GM10266 (cell line): ENCODE results near the gene ADCY1.

ENCODE experiments used
- DNase-seq: peaks from one replicate; pipeline ENCODE4 v3.0.0; 2012; ENCODE audit errors: extremely low spot score
- TF ChIP-seq, protein P1 (sequence below): IDR thresholded peaks from 2 replicates; pipeline ENCODE4 v1.5.1; 2012; ENCODE audit warnings: mild to moderate bottlenecking, low read depth; ENCODE audit not compliant: control insufficient read depth, insufficient read depth; ENCODE audit errors: missing control alignments

ADCY1 gene

DNA sequence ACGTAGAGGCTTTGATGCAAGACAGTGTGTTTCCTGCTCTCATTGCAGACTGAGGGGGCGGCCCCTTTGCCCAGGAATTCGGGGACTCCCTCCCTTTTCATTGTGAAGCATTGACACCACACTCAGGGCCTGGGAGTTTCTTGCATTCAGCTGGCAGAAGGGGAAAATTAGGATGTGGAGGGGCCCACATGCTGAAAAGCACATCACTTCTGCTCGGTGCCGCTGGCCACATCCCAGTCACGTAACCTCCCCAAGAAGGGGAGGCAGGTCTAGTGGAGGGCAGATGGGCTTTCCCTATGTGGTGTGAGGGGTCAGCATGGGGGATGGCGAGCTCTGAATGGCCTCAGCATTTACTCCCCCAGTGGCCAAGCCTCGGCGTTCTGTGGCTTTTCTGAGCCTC, 47.9 kb downstream of the ADCY1 start:
- DNase-seq = no peak
- TF ChIP-seq, protein P1, sequence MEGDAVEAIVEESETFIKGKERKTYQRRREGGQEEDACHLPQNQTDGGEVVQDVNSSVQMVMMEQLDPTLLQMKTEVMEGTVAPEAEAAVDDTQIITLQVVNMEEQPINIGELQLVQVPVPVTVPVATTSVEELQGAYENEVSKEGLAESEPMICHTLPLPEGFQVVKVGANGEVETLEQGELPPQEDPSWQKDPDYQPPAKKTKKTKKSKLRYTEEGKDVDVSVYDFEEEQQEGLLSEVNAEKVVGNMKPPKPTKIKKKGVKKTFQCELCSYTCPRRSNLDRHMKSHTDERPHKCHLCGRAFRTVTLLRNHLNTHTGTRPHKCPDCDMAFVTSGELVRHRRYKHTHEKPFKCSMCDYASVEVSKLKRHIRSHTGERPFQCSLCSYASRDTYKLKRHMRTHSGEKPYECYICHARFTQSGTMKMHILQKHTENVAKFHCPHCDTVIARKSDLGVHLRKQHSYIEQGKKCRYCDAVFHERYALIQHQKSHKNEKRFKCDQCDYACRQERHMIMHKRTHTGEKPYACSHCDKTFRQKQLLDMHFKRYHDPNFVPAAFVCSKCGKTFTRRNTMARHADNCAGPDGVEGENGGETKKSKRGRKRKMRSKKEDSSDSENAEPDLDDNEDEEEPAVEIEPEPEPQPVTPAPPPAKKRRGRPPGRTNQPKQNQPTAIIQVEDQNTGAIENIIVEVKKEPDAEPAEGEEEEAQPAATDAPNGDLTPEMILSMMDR = no peak

DNA sequence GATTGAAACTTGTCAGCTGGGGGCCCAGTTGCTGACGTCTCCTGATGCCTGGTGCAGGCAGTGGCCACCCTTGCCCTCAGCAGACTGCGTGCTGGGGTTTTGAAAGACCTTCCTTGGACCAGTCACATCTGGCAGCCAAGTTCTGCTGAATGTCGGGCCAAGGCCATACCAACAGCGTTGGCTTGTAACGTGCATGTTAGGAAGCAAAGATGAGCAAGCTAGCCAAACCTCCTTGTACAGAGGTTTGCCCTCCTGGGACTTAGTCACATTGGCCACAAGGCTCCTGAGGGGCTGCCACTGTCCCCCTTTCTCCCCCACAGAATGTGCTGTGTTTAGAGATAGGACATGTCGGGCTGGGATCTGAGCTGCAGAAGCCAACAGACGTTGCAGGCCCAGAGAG, 49.0 kb downstream of the ADCY1 start:
- TF ChIP-seq, protein P1 = no peak
- no peak for DNase-seq

DNA sequence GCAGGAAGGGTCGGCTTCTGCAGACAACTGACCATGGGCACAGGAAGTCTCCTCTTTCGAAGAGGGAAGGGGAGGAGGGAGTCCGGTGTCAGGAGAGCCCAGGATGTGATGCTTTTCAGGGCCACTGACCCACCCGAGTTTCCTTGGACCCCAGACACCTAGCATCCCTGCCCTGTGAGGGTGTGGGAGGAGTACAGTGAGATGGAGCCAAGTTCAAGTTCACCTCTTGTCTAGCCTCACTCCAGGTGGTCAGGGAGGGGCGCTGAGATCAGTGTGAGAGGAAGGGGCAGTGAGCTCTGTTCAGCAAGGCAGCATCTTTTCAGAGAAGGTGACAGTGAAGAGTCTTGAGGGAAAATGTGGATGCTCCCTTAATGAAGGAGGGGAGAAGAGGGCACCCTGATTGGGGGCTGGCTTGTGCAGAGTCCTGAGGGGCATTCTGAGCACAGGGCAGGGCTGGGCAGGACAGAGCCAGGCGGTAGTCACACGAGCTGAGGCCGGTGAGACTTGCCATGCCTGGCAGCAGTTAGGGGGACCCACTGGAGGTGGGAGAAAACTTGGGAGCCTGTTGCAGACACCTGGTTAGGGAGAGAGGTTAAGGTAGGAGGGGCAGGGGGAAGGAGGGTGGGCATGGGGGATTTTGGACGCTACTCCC, 49.7 kb downstream of the ADCY1 start:
- no peak for DNase-seq
- TF ChIP-seq, protein P1 = no peak

DNA sequence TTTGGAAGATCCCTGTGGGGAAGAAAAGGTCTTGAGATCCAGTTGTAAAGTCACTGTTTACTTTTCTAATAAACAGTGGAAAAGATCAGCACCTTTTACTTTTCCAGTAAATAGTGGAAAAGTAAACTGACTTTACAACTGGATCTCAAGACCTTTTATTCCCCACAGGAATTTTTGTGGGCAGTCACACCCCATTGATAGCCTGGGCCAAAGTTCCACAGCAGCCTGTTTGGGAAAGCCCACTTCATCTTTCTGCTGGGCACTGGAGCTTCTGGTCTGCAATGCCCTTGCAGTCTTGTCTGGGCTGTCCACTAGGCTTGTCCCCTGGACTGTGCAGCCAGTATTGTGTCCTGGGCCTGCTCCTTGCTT, 50.2 kb downstream of the ADCY1 start:
- TF ChIP-seq, protein P1 = no peak
- no peak for DNase-seq

DNA sequence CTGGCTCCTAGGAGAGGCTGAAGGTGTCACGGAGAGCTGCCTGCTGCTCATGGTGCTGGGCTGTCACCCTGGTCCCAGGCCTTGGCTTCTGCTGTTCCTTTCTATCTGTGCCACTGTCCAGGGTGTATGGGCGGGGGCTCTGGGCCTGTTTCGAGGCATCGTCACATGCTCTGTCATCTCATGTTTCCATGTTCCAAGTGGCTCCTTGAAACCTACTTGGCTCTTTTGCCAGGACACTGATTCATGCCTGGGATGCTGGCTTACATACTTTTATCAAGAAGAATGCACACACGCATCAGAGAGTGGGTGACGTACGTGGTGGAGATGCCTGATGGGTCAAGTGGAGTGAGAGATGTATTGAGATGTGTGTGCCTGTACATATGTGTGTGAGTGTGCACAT, 50.9 kb downstream of the ADCY1 start:
- TF ChIP-seq, protein P1 = no peak
- no peak for DNase-seq

DNA sequence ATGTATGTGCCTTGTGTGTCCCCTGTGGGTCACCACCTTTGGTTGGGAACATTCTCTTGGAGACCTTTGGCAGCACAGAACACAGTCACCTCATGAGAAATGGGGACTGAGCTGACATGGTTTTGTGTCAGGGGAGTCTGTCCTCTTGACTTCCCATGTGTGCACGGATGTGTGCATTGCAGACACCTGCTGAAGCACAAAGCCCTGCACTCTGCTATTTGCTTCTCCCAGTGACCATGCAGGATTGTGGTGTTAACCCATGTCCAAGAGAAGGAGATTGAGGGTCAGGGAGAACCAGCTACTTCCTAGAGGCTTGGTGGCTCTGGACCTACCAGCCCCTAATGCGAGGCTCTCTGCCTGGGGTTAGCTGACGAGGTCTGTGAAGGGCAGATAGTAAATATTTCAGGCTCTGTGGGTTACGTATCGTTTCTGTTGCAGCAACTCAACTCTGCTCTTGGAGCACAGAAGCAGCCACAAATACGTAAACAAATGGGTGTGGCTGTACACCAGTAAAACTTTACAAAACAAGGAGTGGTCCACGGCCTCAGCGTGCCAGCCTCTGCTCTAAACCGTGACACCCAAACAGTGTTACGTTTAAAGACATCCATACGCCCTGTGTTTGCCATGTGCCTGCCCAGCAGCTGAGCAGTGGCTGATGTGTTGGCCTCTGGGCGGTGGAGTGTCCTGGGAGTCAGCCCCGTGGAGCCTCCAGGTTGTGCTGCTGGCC, 51.7 kb downstream of the ADCY1 start:
- TF ChIP-seq, protein P1 = no peak
- no peak for DNase-seq

DNA sequence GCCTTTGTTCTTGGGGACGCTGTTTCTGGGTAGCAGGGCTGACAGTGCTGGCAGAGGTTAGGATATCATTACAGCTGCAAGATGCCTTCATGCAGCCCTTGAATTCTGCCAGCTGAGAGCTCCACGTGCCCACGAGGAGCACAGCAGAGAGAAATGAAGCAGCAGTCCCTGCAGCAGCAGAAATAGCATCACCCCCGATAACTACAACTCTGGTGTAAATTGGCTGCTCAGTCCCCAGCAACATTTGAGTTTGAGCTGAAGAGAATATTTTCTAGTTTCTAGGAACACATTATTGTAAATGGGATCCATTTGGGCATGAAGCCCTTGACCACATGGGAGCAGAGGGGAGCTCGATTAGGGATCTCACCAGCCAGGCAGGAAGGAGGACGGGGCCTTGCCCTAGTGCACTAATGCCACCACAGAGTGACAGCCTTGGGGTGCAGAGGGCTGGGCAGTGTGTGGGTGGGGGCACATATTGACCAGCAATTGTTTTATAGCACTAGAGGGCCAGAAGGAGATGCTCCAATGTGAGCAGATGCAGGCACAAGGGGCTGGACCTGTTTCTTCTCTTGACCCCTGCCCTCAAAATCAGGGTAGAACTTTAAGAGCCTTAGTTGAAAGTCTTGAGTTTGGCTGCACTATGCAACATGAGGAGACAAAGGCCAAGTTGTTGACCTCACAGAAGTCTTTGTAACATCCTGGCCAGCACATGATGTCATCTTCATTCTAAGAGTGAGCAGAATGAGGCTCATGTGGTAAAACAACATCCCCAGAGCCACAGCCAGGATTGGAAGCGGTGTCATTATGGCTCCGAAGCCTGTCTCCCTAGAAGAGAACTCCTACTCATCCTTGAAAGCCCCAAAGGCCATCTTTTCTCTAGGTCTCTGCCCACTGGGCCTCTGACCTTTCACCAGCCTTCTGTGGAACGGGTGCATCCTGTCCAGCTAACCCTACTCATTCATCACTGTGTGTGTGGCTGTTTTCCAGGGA, 52.6 kb downstream of the ADCY1 start:
- DNase-seq = no peak
- TF ChIP-seq, protein P1 = no peak
